T-helper 17 cell (primary cell): ENCODE measurements around the gene RALGDS. TPM values are rescaled to one million over a fixed set of nuclear protein-coding genes. Genes with fewer than 3 reads are reported as not detected.
A peak's percentile ranks its signal among the peaks of the same experiment; 100 is the strongest.

Experiments
- ATAC-seq: fragments of 150-1000 bp; cut with Tn5 transposase; 2 replicates; pipeline ENCODE4 v1.10.0; 2021; ENCODE audit warnings: mild to moderate bottlenecking, moderate library complexity
- DNase-seq, 3 donors: peaks; one replicate each; pipeline versions ENCODE4 v3.0.0 to v3.0.0-alpha.2; 2020 to 2021
- H3K9me3 ChIP-seq: one replicate; pipeline ENCODE4 v1.7.0; 2013; ENCODE audit warnings: low read length, mild to moderate bottlenecking; ENCODE audit not compliant: control insufficient read depth, poor library complexity, severe bottlenecking
- H3K27ac Mint-ChIP-seq: one replicate; pipeline ENCODE4 v1.8.0; 2022; ENCODE audit warnings: mild to moderate bottlenecking, moderate library complexity, mixed read lengths
- H3K27me3 Mint-ChIP-seq: one replicate; pipeline ENCODE4 v1.8.0; 2022; ENCODE audit warnings: mixed read lengths
- H3K36me3 Mint-ChIP-seq: one replicate; pipeline ENCODE4 v1.8.0; 2022; ENCODE audit warnings: low read depth, mixed read lengths
- H3K4me1 Mint-ChIP-seq: one replicate; pipeline ENCODE4 v1.8.0; 2022; ENCODE audit warnings: mild to moderate bottlenecking, mixed read lengths
- H3K4me3 Mint-ChIP-seq: one replicate; pipeline ENCODE4 v1.8.0; 2022; ENCODE audit warnings: mild to moderate bottlenecking, moderate library complexity, mixed read lengths
- total RNA-seq, 4 donors: library from RNA in 2 of 4; stranded (reverse) in 2 of 4; gene quantifications; one replicate each; pipeline ENCODE4 v1.2.3 and lab custom pipeline; 2022 to 2026

Gene RALGDS
- total RNA-seq, 2 donors from 2014 or later = 150 to 236 TPM

- peak overlapping the region; percentile 92 for H3K4me3 Mint-ChIP-seq
- H3K36me3 Mint-ChIP-seq = no peaks in the 10 kb centered on the region
- DNase-seq = no peak
- H3K9me3 ChIP-seq = no peaks in the 10 kb centered on the region
- peaks cover 42% of the 10 kb centered on the region for H3K4me1 Mint-ChIP-seq
- H3K27me3 Mint-ChIP-seq = no peaks in the 10 kb centered on the region
- ATAC-seq = no peak
- peak overlapping the region; percentile 100 for H3K27ac Mint-ChIP-seq
These were observed 25.8 kb upstream of the RALGDS start for GRCh38 chr9:133146746-133147411.

DNA sequence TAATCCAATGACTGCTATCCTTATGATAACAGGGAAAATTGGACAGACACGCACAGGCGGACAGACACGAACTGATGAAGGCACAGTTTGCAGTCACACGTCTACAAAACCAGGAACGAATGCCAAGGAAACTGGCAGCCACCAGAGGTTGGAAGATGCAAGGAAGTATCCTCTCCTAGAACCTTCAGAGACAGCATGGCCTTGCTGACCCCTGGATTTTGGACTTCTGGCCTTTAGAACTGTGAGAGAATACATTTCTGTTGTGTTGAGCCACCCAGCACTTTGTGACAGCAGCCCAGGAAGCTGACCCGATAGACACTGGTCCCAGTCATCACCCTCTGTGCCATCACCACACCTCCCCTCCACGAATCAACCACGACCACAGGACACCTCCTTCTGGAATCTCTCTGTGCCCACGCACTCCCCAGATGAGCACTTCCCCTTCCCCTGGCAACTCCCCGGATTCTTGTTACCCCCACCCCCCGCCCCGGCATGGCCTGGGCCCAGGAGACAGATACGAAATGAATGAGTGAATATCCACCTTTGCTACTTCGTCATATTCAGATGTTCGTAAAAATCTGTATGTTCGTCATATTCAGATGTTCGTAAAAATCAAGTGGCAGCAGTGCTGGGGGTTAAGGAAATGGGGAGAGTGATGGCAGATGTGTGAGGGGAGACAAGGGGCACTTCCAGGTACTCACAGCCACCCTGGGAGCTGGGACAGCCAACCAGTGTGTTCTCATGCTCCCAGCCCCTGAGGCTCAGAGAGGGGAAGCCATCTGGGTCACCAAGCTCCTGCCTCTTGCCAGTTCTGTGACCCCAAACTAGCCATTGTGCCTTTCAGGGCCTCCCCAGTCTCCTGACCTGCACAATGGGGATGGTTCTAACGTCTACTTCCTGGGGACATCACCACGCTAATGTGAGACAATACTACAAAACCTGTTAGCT is 24.1 kb upstream of the RALGDS start:
- Mint-ChIP-seq H3K27ac (peak overlapping the region; percentile 100), H3K4me1 (peaks cover 50% of the 10 kb centered on the region), H3K36me3 (no peaks in the 10 kb centered on the region), H3K4me3 (peak overlapping the region; percentile 87), H3K27me3 (no peaks in the 10 kb centered on the region)
- DNase-seq (no peak), ATAC-seq (no peak)
- no peaks in the 10 kb centered on the region for H3K9me3 ChIP-seq

DNA sequence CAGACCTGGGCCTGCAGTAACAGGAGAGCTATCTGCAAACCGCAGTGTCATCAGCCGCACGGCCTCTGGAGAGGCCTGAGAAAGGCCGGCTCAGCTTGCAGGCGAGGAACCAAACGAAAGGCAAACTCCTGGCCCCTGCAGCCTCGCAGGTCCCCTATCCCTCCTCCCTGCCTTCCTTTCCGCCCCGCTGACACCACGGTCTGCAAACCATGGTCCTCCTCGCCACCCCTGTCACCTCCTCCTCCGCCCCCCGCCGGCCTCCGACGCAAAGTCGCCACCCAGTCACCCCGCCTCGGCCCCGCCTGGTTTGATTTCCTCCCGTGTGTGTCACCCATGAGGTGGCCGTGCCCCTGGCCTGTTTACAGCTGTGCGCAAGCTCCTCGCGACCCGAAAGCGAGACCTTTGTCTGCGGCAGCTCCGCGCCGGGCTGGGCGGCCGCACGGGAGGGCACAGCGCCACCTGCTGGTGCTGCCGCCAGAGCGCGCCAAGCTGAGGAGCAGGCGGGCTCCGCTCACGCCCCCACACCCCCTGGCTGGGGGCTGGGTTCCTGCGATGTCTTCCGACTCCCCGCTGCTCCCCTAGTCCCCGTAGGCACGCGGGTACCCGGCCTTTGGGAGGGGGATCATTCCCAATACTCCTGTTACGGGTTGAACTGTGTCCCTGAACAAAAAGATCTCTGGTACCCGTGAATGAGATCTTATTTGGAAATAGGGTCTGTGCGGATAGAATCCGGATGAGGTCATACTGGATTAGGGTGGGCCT is 23.3 kb upstream of the RALGDS start:
- H3K27me3 Mint-ChIP-seq = no peaks in the 10 kb centered on the region
- ATAC-seq (peak; percentile 49), DNase-seq (peak; percentile 86 to 88 (median 87))
- no peaks in the 10 kb centered on the region for H3K9me3 ChIP-seq
- H3K36me3 Mint-ChIP-seq = no peaks in the 10 kb centered on the region
- peak overlapping the region; percentile 100 for H3K27ac Mint-ChIP-seq
- H3K4me3 Mint-ChIP-seq = peak overlapping the region; percentile 87
- peaks cover 50% of the 10 kb centered on the region for H3K4me1 Mint-ChIP-seq

DNA sequence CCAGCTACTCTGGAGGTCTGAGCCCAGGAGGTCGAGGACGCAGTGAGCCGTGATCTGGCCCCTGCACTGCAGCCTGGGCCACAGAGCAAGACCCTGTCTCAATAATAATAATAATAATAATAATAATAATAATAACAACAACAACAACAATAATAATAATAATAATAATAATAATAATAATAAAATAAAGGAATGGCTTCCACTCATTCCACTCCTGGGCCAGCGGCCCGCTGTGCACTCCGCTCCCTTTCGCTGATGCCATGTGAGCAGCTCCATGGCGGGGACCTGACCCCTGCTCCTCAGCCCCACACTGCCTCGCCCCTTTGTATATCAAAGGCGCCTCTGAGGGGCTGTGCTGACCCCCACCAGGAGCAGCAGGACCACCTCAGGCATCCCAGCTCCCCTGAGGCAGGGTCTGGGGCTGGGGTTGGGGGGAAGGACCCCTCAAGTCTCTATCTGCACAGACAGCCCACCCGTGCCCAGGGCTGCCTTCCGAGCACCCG is 22.6 kb upstream of the RALGDS start:
- Mint-ChIP-seq H3K4me1 (peaks cover 55% of the 10 kb centered on the region), H3K36me3 (no peaks in the 10 kb centered on the region), H3K4me3 (peak overlapping the region; percentile 87), H3K27me3 (no peaks in the 10 kb centered on the region), H3K27ac (peak overlapping the region; percentile 100)
- no peak for DNase-seq
- no peaks in the 10 kb centered on the region for H3K9me3 ChIP-seq
- no peak for ATAC-seq

- Mint-ChIP-seq H3K4me1 (peaks cover 52% of the 10 kb centered on the region), H3K4me3 (peak overlapping the region; percentile 74), H3K27me3 (no peaks in the 10 kb centered on the region), H3K36me3 (no peaks in the 10 kb centered on the region), H3K27ac (peak overlapping the region; percentile 100)
- DNase-seq (peak in 1 of 3 donors; percentile 43), ATAC-seq (no peak)
- H3K9me3 ChIP-seq = no peaks in the 10 kb centered on the region
These were observed 21.9 kb upstream of the RALGDS start for GRCh38 chr9:133142684-133143622.

GRCh38 chr9:133141833-133142595 is 21.0 kb upstream of the RALGDS start:
- Mint-ChIP-seq H3K27ac (peak overlapping the region; percentile 100), H3K4me3 (peak overlapping the region; percentile 74), H3K4me1 (peaks cover 48% of the 10 kb centered on the region), H3K36me3 (no peaks in the 10 kb centered on the region), H3K27me3 (no peaks in the 10 kb centered on the region)
- ATAC-seq = peak; percentile 64
- H3K9me3 ChIP-seq = no peaks in the 10 kb centered on the region
- DNase-seq = peak; percentile 69 to 86 (median 81)

- Mint-ChIP-seq H3K36me3 (no peaks in the 10 kb centered on the region), H3K4me1 (peaks cover 53% of the 10 kb centered on the region), H3K4me3 (peak overlapping the region; percentile 47)
These were observed 19.6 kb upstream of the RALGDS start for GRCh38 chr9:133140606-133141005.

DNA sequence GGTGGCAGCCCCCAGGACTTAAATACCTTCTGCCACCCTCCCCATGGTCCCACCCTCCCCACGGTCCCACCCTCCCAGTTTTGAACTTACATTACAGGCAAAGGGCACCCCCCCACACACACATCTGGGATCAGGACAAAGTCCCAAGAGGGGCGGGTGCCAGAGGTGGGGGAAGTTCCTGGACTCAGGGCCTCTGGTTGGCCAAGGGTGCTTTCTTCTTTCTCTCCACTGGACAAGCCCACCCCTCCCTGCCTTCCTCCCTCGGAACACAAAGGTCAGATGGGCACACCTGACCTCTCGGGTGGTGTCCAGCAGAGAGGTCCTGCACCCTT is 19.1 kb upstream of the RALGDS start:
- no peak for DNase-seq
- Mint-ChIP-seq H3K27ac (peak overlapping the region; percentile 100), H3K4me3 (peak overlapping the region; percentile 39), H3K4me1 (peaks cover 54% of the 10 kb centered on the region), H3K27me3 (no peaks in the 10 kb centered on the region), H3K36me3 (no peaks in the 10 kb centered on the region)
- no peaks in the 10 kb centered on the region for H3K9me3 ChIP-seq
- no peak for ATAC-seq

More at GRCh38 chr9:133140606-133141005, 19.6 kb upstream of the RALGDS start:
- no peaks in the 10 kb centered on the region for H3K27me3 Mint-ChIP-seq
- peak overlapping the region; percentile 100 for H3K27ac Mint-ChIP-seq
- DNase-seq (no peak), ATAC-seq (no peak)
- no peaks in the 10 kb centered on the region for H3K9me3 ChIP-seq

GRCh38 chr9:133139246-133140173 is 18.5 kb upstream of the RALGDS start:
- H3K36me3 Mint-ChIP-seq = no peaks in the 10 kb centered on the region
- H3K27me3 Mint-ChIP-seq = no peaks in the 10 kb centered on the region
- ATAC-seq = no peak
- no peak for DNase-seq
- H3K4me1 Mint-ChIP-seq = peaks cover 54% of the 10 kb centered on the region
- H3K27ac Mint-ChIP-seq = peak overlapping the region; percentile 100
- peak overlapping the region; percentile 19 for H3K4me3 Mint-ChIP-seq
- H3K9me3 ChIP-seq = no peaks in the 10 kb centered on the region

GRCh38 chr9:133137451-133138231 is 16.6 kb upstream of the RALGDS start:
- Mint-ChIP-seq H3K27ac (peak overlapping the region; percentile 100), H3K4me1 (peaks cover 56% of the 10 kb centered on the region), H3K36me3 (peaks cover 2% of the 10 kb centered on the region), H3K27me3 (no peaks in the 10 kb centered on the region), H3K4me3 (peak overlapping the region; percentile 78)
- H3K9me3 ChIP-seq = no peaks in the 10 kb centered on the region
- no peak for ATAC-seq
- DNase-seq = no peak
